Dermis lymphatic vessel endothelial cell (primary cell): Measurements from ENCODE around the gene LRRC15. TPM values are rescaled to one million over a fixed set of nuclear protein-coding genes. Genes with fewer than 3 reads are reported as not detected.

Experiments
- total RNA-seq: library from RNA; depleted of rRNA; stranded (reverse); fragments of >200 nt; gene quantifications from 2 replicates; pipeline ENCODE4 v1.2.1, GENCODE V29; 2014

LRRC15 gene
- total RNA-seq = under 0.01 and 0.17 TPM in 2 replicates

DNA sequence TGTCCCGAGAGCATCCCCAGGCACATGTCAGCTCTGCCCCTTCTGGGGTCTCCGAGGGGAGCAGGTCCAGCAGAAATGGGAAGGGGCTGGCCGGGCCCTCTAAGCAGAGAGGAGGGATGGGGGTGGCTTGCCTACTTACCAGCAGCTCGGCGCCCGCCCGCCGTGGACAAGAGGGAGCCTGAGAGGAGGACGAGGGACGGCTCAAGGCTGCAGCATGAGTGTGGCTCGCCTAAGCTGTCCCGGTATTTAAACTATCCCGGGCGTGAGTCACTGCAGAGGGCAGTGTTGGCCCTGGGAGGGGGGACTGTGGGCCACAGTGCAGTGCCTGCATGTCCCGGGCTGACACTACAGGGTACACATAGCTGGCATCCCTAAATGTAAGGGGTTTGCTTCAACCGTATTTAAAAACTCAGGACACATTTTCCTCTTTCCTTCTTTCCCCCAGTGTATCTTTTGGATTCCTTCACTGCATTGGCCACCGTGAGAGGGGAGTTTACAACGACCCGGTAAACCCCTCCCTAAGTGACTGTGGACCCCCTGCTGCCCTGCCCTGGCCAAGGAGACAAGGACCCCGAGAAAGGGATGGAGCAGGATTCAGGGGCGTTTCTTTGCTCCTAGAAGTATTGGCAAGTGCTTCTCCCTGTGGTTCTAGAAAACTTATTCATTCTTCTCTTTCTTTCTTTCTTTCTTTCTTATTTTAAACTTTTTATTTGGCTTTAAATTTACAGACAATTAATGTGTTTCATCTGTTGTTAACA, at the start of gene LRRC15:
Gene LRRC15, minus strand, starts transcription at position 222 of the 758 bp plus-strand sequence. CDS start 8,700 bp downstream, outside the sequence.

DNA sequence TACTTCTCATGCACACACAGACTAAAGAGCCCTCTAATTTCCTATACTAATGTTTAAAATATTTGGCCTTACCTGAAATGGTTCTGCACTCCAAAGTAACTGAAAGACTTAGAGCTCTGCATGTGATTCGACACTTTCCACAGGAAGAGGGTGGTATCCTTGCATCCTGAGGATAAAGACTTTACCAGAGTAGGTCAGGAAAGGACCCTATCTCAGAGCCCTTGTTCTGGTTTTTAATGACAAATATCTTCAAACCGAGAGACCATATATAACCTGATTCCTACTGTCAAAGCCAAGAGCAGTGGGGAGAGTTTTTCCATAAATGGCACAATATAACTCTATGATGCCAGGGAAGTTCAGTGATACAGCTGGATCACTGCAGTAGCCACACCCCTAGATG, 29.6 kb upstream of the LRRC15 start, which contains the start of gene GP5:
Gene GP5, minus strand, starts transcription at position 101 of the 400 bp plus-strand sequence. CDS start 984 bp downstream, outside the sequence.

DNA sequence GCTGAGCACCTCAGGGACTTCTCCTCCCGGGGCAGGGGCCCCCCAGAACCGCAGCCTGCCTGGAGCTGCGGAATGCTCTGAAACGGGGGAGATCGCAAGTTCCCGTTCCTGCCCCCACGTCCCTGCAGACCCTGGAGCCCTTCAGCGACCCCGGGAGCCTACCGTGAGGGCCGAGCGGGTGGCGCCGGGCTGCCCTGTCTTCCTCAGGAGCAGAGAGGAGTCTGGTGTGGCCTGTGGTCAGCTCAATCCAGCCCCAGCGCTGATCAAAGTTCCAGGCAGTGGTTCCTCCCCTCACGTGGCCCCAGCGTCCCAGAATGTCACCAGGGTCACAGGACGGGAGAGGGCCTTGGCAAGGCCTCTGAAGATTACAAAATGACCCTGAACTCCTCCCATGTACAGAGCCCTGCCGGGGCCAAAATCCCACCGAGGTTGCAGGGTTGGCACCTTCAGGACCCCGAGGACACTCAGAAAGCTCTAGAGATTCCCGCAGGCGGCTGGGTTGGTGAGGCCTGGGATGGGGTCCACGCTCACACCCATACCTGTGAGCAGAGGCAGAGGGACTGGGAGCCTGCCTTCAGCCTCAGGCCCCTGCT, 18.4 kb downstream of the LRRC15 start, which contains the start of gene CPN2:
Gene CPN2, minus strand, starts transcription at position 249 of the 593 bp plus-strand sequence. CDS start 8,626 bp downstream, outside the sequence.

Other genes with a start within 250 kb of the LRRC15 start
- gene HES1, start 233.6 kb downstream of the LRRC15 start, total RNA-seq = 66.9 and 84.6 TPM in 2 replicates
- not detected in 2 replicates for gene CPN2, start 18.4 kb downstream of the LRRC15 start, total RNA-seq
- 0.09 and 0.22 TPM in 2 replicates for gene GP5, start 29.5 kb upstream of the LRRC15 start, total RNA-seq
- gene ATP13A3, start 117.3 kb upstream of the LRRC15 start, total RNA-seq = 132 and 151 TPM in 2 replicates